BLaER1 treated with 17β-estradiol and CSF1 and Interleukin-3, amounts not matched to agents 10 nM and 100 nM (cell line): ENCODE results near the gene MMP23B.
"Not testable (repeated sequence)": the region's sequence is repeated elsewhere in the genome, so short reads cannot be mapped to it uniquely, and the experiment has no call there.

Experiments
- H3K27ac ChIP-seq, 11 experiments: shearing (Covaris generic); formaldehyde crosslinking; 2 replicates each; pipeline ENCODE4 v1.8.1; 2022
- H3K27me3 ChIP-seq, 11 experiments: shearing (Covaris generic); formaldehyde crosslinking; 2 replicates each; pipeline ENCODE4 v1.8.1; 2022
- H3K36me3 ChIP-seq, 11 experiments: shearing (Covaris generic); formaldehyde crosslinking; 2 replicates each; pipeline ENCODE4 v1.8.1; 2022
- H3K4me1 ChIP-seq, 10 experiments: shearing (Covaris generic); formaldehyde crosslinking; 2 replicates each; pipeline ENCODE4 v1.8.1; 2022
- H3K4me2 ChIP-seq, 11 experiments: shearing (Covaris generic); formaldehyde crosslinking; 2 replicates each; pipeline ENCODE4 v1.8.1; 2022
- H3K4me3 ChIP-seq, 10 experiments: shearing (Covaris generic); formaldehyde crosslinking; 2 replicates each; pipeline ENCODE4 v1.8.1; 2022
- H3K9ac ChIP-seq, 11 experiments: shearing (Covaris generic); formaldehyde crosslinking; 2 replicates each; pipeline ENCODE4 v1.8.1; 2022
- H3K9me3 ChIP-seq, 11 experiments: shearing (Covaris generic); formaldehyde crosslinking; replicated peaks in 1 of 11; 2 replicates each; pipeline ENCODE4 v1.8.1; 2022
- H4K20me1 ChIP-seq, 11 experiments: shearing (Covaris generic); formaldehyde crosslinking; 2 replicates each; pipeline ENCODE4 v1.8.1; 2022
- Cebpa-rat ChIP-seq, 11 experiments: shearing (Covaris generic); IDR thresholded peaks; 2 replicates each; pipeline ENCODE4 v1.8.1; 2022

The MMP23B gene

DNA sequence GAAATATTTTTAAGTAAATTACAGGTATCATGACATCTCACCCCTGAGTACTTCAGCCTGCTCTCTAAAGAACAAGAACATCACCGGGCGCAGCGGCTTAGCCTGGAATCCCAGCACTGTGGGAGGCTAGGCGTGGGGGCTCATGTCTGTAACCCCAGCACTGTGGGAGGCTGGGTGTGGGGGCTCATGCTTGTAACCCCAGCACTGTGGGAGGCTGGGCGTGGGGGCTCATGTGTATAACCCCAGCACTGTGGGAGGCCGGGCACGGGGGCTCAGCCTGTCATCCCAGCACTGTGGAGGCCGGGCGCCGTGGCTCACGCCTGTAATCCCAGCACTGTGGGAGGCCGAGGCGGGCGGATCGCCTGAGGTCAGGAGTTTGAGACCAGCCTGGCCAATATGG is 34.6 kb downstream of the MMP23B start:
- Histone ChIP-seq H3K4me2 (no peak overlapping the region), H3K4me1 (peaks cover 0 to 19% (median 0%) of the 10 kb centered on the region in 10 experiments; a peak in 3 of 20 replicates), H3K9me3 (no peaks in the 10 kb centered on the region), H3K27ac (no peak overlapping the region), H4K20me1 (peaks cover 0 to 20% (median 0%) of the 10 kb centered on the region in 11 experiments; a peak in 3 of 22 replicates), H3K27me3 (no peaks in the 10 kb centered on the region), H3K4me3 (no peak overlapping the region), H3K9ac (no peak overlapping the region), H3K36me3 (peaks cover 47 to 65% (median 55%) of the 10 kb centered on the region in 11 experiments)
- TF ChIP-seq Cebpa-rat (IDR thresholded peaks at IDR 0.05), result no peak

GRCh38 chr1:1669468-1670440 is 37.8 kb downstream of the MMP23B start:
- TF ChIP-seq Cebpa-rat (IDR thresholded peaks at IDR 0.05), result no peak
- Histone ChIP-seq H3K4me2 (peak overlapping the region in 2 of 11 experiments; percentile 2 to 4; a peak in 2 of 22 replicates), H3K27me3 (no peaks in the 10 kb centered on the region), H3K4me1 (peaks cover 0 to 34% (median 12%) of the 10 kb centered on the region in 10 experiments; a peak in 15 of 20 replicates), H3K27ac (peak overlapping the region in 2 of 11 experiments; percentile 53 to 57; a peak in 6 of 22 replicates), H3K9me3 (no peaks in the 10 kb centered on the region), H3K9ac (peak overlapping the region in 4 of 11 experiments; percentile 1 to 31 (median 24); a peak in 4 of 22 replicates), H3K4me3 (no peak overlapping the region), H4K20me1 (peaks cover 0 to 20% (median 0%) of the 10 kb centered on the region in 11 experiments; a peak in 6 of 22 replicates), H3K36me3 (peaks cover 59 to 84% (median 71%) of the 10 kb centered on the region in 11 experiments)

DNA sequence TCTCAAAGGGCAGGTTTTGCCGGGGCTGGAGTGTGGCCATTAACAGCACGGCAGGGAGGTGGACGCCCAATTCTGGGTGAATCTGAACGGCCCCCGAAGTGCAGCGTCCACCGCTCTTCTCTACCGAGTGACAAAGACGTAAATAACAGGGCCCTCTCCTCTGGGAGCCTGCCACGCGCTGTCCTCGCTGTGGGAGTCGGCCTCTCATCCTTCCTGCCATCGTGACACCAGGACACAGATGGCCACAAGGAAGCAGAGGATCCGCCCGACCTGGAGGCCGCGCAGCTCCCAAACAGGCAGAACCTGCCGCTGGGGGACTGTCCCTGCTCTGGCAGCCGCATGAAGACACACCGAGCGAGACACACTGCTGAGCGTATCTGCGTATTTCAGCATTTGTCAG is 38.9 kb downstream of the MMP23B start:
- TF ChIP-seq Cebpa-rat (IDR thresholded peaks at IDR 0.05), result no peak
- peaks cover 0 to 15% (median 0%) of the 10 kb centered on the region in 11 experiments; a peak in 6 of 22 replicates for H4K20me1 ChIP-seq
- no peak overlapping the region for H3K4me2 ChIP-seq
- H3K9ac ChIP-seq, result peak overlapping the region in 1 of 11 experiments; percentile 16; a peak in 2 of 22 replicates
- H3K9me3 ChIP-seq, result no peaks in the 10 kb centered on the region
- H3K4me3 ChIP-seq, result no peak overlapping the region
- peak overlapping the region in 1 of 11 experiments; percentile 53; a peak in 1 of 22 replicates for H3K27ac ChIP-seq
- H3K36me3 ChIP-seq, result peaks cover 48 to 73% (median 60%) of the 10 kb centered on the region in 11 experiments
- no peaks in the 10 kb centered on the region for H3K27me3 ChIP-seq
- H3K4me1 ChIP-seq, result peaks cover 0 to 37% (median 15%) of the 10 kb centered on the region in 10 experiments; a peak in 15 of 20 replicates

DNA sequence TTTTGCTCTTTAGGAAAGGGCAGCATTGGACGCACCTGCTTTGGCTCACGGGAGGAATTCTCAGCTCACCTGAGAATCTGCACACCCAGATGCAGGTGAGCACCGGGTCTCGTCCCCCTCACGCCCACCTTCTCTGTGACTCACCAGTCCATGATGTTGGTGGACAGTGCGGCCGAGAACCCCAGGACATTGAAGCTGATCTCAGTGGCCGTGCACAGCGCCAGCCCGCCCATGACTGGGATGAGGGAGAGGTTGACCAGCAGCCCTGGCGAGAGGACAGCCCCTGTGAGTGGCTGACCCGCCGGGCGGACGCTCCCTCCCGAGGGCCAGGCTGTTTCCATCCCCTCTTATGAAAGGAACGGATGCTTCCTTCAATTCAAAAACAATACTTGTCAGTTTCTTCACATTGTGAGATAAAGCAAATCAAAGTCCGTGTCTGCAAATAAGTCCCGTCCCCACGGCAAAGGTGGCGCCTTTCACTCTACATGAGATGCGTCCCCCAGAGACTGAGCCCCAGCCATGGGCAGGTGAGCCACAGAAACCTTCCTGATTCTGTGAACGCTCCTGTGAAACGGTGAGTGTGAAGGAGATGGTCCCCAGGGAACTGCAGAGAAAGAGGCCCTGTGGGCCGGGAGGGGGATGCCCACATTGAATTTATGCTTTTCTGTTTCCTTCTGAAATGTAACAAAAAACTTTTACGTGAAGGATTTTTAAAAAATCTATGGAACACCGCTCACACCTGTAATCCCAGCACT is 39.6 kb downstream of the MMP23B start:
- H3K27ac ChIP-seq, result no peak overlapping the region
- H4K20me1 ChIP-seq, result peaks cover 0 to 15% (median 0%) of the 10 kb centered on the region in 11 experiments; a peak in 6 of 22 replicates
- no peak for TF ChIP-seq Cebpa-rat (IDR thresholded peaks at IDR 0.05)
- no peak overlapping the region for H3K4me3 ChIP-seq
- no peaks in the 10 kb centered on the region for H3K27me3 ChIP-seq
- H3K9ac ChIP-seq, result no peak overlapping the region; a peak in 1 of 22 replicates
- peaks cover 41 to 66% (median 53%) of the 10 kb centered on the region in 11 experiments for H3K36me3 ChIP-seq
- no peak overlapping the region for H3K4me2 ChIP-seq
- H3K9me3 ChIP-seq, result no peaks in the 10 kb centered on the region
- H3K4me1 ChIP-seq, result peaks cover 0 to 37% (median 15%) of the 10 kb centered on the region in 10 experiments; a peak in 15 of 20 replicates

GRCh38 chr1:1672181-1672965 is 40.4 kb downstream of the MMP23B start:
- no peaks in the 10 kb centered on the region for H3K27me3 ChIP-seq
- no peak for TF ChIP-seq Cebpa-rat (IDR thresholded peaks at IDR 0.05)
- H3K9me3 ChIP-seq, result no peaks in the 10 kb centered on the region
- peaks cover 0 to 17% (median 3%) of the 10 kb centered on the region in 11 experiments; a peak in 11 of 22 replicates for H4K20me1 ChIP-seq
- H3K27ac ChIP-seq, result no peak overlapping the region
- peaks cover 37 to 60% (median 51%) of the 10 kb centered on the region in 11 experiments for H3K36me3 ChIP-seq
- no peak overlapping the region for H3K4me3 ChIP-seq
- H3K4me2 ChIP-seq, result no peak overlapping the region
- no peak overlapping the region for H3K9ac ChIP-seq
- peaks cover 0 to 38% (median 19%) of the 10 kb centered on the region in 10 experiments; a peak in 18 of 20 replicates for H3K4me1 ChIP-seq

DNA sequence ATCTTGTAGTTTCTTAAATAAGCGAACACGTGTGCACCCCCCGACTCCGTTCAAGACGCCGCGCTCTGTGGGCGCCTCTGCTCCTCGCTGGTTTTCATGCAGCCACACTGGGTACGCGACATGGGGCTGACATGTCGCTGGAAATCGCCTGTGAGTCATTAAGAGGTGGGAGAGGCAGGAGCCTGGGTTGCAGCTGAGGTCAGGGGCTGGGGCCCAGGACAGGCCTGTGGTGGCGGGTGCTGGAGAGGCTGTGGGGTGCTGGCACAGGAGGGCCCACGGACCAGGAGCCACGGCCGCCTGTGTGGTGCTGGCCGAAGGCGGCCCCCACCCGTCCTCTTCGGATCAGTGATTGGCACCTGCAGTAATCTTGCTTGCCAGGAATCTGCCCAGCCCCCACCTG is 42.8 kb downstream of the MMP23B start:
- not testable (repeated sequence) for H3K27ac ChIP-seq, H3K9ac ChIP-seq, H3K4me3 ChIP-seq, H3K9me3 ChIP-seq, H3K27me3 ChIP-seq
- Histone ChIP-seq H3K4me2 (peak overlapping the region in 4 of 11 experiments; percentile 20 to 36 (median 29); a peak in 2 of 22 replicates), H3K36me3 (peaks cover 26 to 38% (median 31%) of the 10 kb centered on the region in 11 experiments), H4K20me1 (peaks cover 21 to 42% (median 26%) of the 10 kb centered on the region in 11 experiments), H3K4me1 (peaks cover 20 to 52% (median 40%) of the 10 kb centered on the region in 10 experiments)

GRCh38 chr1:1675218-1675617 is 43.2 kb downstream of the MMP23B start:
- H4K20me1 ChIP-seq, result peaks cover 25 to 46% (median 29%) of the 10 kb centered on the region in 11 experiments
- H3K36me3 ChIP-seq, result peaks cover 23 to 34% (median 27%) of the 10 kb centered on the region in 11 experiments
- H3K27me3 ChIP-seq, H3K4me3 ChIP-seq, H3K9ac ChIP-seq, H3K9me3 ChIP-seq, H3K27ac ChIP-seq: not testable (repeated sequence)
- H3K4me2 ChIP-seq, result 0 out of 22 replicates have a peak overlapping the region, but pooled peaks of 1 of the 11 experiments have one; percentile 20
- peaks cover 21 to 48% (median 42%) of the 10 kb centered on the region in 10 experiments for H3K4me1 ChIP-seq

- not testable (repeated sequence) for H3K4me2 ChIP-seq, H3K9me3 ChIP-seq, H3K27ac ChIP-seq, H3K9ac ChIP-seq, H3K4me3 ChIP-seq, H3K27me3 ChIP-seq
- Histone ChIP-seq H3K4me1 (peaks cover 30 to 56% (median 48%) of the 10 kb centered on the region in 10 experiments), H3K36me3 (peaks cover 16 to 25% (median 21%) of the 10 kb centered on the region in 11 experiments), H4K20me1 (peaks cover 33 to 54% (median 38%) of the 10 kb centered on the region in 11 experiments)
Observed at GRCh38 chr1:1676087-1676486, 44.1 kb downstream of the MMP23B start.
